HG03342 (cell line): ENCODE results near the gene CRYM.
A peak's percentile ranks its signal among the peaks of the same experiment; 100 is the strongest.
"Not testable (repeated sequence)": the region's sequence is repeated elsewhere in the genome, so short reads cannot be mapped to it uniquely, and the experiment has no call there.

Experiments used
- ATAC-seq: cut with Tn5 transposase; IDR thresholded peaks from one replicate; pipeline ENCODE4 v1.9.1; 2021; ENCODE audit warnings: mild to moderate bottlenecking, moderate library complexity; ENCODE audit not compliant: unreplicated experiment

CRYM gene

GRCh38 chr16:21277927-21278706, at the start of gene CRYM:
Gene CRYM (minus strand): TSS chr16:21278290. CDS start chr16:21278251, 39 bp downstream.
- ATAC-seq: peak; percentile 58

- no peak for ATAC-seq
These were observed 49.0 kb upstream of the CRYM start for GRCh38 chr16:21327046-21327445.

- no peak for ATAC-seq
These were observed 48.4 kb upstream of the CRYM start for GRCh38 chr16:21326459-21326858.

GRCh38 chr16:21324267-21324666, 46.2 kb upstream of the CRYM start:
- ATAC-seq: no peak

GRCh38 chr16:21322251-21322650, 44.2 kb upstream of the CRYM start:
- ATAC-seq: not testable (repeated sequence)

GRCh38 chr16:21321736-21322135, 43.6 kb upstream of the CRYM start:
- ATAC-seq: no peak

GRCh38 chr16:21314339-21314738, 36.2 kb upstream of the CRYM start:
- no peak for ATAC-seq

GRCh38 chr16:21312863-21313372, 34.8 kb upstream of the CRYM start:
- not testable (repeated sequence) for ATAC-seq

GRCh38 chr16:21312046-21312445, 34.0 kb upstream of the CRYM start:
- ATAC-seq: not testable (repeated sequence)

GRCh38 chr16:21306712-21307111, 28.6 kb upstream of the CRYM start:
- ATAC-seq: not testable (repeated sequence)

- no peak for ATAC-seq
These were observed 24.9 kb upstream of the CRYM start for GRCh38 chr16:21302898-21303528.

GRCh38 chr16:21302454-21302853, 24.4 kb upstream of the CRYM start:
- no peak for ATAC-seq

GRCh38 chr16:21301895-21302291, 23.8 kb upstream of the CRYM start:
- ATAC-seq: no peak

- peak; percentile 57 for ATAC-seq
These were observed 23.2 kb upstream of the CRYM start for GRCh38 chr16:21301168-21301894.

GRCh38 chr16:21300309-21301167, 22.4 kb upstream of the CRYM start:
- peak; percentile 57 for ATAC-seq

- ATAC-seq: not testable (repeated sequence)
These were observed 11.7 kb upstream of the CRYM start for GRCh38 chr16:21289789-21290188.

GRCh38 chr16:21285314-21285713, 7.2 kb upstream of the CRYM start:
- no peak for ATAC-seq

GRCh38 chr16:21284414-21284813, 6.3 kb upstream of the CRYM start:
- no peak for ATAC-seq

- ATAC-seq: no peak
These were observed 5.6 kb upstream of the CRYM start for GRCh38 chr16:21283521-21284289.
